Epidermal melanocyte (primary cell): ENCODE results near the gene KSR1.
"Not testable (repeated sequence)": the region's sequence is repeated elsewhere in the genome, so short reads cannot be mapped to it uniquely, and the experiment has no call there.

Experiments used
- DNase-seq: peaks from one replicate; pipeline ENCODE4 v3.0.0; 2011; ENCODE audit warnings: low spot score; ENCODE audit not compliant: insufficient read length

Gene KSR1

DNA sequence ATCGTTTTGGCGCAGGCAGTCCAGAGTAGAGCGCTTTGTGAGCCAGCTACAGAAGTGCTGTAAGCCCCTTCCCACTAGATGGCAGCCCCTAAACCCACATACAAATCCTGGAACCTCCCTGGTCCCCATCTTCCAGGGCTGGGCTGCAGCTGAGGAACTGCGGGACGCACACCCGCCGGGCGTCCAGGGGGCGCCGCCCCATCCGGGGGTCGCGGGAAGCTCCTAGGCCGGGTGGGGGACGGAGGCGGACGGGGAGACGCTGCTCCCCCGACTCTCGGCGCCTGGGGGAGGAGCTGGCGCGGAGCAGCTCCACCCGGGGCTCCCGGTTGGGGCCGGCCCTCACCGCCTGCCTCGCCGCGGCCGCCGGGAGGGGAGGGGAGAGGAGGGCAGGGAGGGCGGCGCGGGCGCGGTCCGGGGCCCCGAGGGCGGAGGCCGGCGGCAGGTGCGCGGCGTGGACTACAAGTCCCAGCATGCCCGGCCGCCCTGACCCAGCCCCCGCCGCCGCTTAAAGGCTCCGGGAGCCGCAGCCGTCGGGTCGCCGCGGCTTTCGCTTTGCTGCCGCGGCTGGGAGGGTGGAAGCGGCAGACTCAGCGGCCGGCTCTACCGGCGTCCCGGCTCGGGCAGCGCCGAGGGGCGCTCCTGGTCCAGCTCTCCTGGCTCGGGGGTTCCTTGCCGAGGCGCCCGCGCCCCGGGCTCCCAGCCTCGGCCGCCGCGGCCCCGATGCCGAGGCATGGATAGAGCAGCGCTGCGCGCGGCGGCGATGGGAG is at the start of gene KSR1:
Gene KSR1, plus strand, starts transcription at position 535 of the 767 bp plus-strand sequence. Its CDS starts 196 bp downstream, at position 731.
- DNase-seq = peak; percentile 62

DNA sequence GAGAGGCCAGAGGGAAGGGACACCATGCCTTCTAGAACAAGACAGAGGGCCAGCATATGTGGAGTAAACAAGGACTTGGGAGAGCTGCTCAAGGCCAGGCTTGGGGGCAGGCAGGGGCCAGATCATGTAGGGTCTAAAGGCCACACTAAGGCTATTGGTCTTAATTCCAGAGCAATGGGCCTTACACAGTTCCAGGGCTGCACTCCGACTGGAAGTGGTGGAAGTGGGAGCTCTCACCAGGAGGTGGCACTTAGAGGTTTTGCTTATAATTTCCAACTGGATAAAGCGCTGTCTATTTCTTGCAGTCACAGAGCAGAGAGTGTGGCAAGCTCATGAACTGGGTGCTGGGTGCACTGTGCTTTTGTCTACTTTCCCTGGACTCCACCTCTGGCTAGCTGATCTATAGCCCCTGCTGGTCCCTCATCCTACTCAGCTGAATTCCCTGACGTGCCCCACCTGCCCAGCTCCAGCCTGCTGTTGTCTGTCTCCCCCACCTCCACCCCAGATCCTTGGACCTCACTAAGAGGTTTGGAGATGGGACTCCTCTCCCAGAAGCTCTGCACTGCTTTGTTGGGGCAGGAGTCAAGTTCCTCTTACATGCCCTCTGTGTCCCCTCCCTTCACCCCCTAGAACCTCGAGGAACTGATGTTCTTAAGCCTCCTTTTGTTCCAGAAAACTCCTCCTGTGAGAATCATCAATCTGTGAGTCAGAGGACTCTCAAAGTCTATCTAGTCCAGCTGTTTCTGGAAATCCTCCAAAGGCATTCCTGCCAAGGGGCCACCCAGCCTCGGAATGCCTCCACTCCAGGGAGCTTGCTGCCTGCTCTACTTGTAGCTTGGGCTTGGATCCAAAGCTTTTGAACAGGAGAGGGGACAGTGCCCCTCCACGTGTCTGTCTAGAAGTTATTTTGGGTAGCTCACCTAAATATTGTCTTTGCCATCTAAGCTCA is 48.1 kb upstream of the KSR1 start:
- peak; percentile 64 for DNase-seq

DNA sequence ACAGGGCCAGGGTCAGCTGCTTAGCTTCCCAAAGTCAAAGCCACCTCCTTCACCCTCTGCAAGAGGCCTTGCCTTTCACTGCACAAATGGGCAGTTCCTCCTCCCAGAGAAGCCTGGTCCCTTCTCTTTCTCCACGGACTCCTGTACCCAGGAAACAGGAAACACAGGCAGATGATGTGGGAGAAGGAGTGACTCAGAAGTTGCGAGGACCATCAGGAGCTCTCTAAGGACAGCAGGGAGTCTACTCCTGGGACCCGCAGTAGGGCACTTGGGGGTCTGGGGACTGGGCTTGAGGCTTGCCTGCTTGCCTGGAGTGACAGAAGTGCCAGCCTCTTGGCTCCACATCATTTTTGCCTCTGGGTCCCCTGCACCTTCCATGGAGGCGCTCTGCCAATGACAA is 47.4 kb upstream of the KSR1 start:
- no peak for DNase-seq

DNA sequence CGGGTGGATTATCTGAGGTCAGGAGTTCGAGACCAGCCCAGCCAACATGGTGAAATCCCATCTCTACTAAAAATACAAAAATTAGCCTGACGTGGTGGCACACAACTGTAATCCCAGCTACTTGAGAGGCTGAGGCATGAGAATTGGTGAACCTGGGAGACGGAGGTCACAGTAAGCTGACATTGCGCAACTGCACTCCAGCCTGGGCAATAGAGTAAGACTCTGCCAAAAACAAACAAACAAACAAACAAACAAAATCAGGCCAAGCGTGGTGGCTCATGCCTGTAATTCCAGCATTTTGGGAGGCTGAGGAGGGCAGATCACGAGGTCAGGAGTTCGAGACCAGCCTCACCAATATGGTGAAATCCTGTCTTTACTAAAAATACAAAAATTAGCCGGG is 44.1 kb upstream of the KSR1 start:
- not testable (repeated sequence) for DNase-seq

DNA sequence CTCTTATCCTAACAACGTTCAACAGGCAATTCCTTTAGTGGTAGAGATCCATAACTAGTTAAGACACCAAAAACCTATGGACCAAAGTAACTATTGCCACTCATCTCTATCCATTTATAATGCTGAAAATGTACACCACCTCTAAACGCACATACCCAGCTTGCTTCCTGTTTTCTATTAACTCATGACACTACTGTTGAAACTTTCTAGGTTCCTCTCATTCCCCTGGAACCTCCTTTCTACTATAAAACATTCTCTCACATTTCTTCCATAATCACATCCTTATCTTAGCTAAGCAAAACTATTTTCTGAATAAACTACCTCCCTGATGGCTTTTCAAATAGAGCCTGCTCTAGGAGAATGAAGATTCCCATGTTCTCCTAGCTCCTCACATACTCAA is 42.9 kb upstream of the KSR1 start:
- no peak for DNase-seq

DNA sequence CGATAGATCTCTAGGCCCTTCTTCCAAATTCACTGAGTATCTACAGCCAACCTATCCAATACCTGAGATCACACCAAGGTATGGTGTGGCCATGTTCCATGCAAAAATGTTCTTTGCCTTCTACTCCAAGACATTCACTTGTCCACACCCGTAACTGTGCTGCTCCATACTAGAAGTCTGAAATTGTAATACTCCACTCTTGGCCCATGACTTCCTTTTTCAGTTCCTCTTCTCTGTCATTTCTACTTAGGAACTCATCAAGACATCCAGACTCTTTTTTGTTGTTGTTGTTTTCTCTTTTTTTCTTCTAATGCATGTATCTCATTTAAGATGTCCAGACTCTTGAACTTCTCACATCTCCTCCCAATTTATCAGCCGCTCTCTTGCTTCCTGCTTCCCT is 42.5 kb upstream of the KSR1 start:
- no peak for DNase-seq

DNA sequence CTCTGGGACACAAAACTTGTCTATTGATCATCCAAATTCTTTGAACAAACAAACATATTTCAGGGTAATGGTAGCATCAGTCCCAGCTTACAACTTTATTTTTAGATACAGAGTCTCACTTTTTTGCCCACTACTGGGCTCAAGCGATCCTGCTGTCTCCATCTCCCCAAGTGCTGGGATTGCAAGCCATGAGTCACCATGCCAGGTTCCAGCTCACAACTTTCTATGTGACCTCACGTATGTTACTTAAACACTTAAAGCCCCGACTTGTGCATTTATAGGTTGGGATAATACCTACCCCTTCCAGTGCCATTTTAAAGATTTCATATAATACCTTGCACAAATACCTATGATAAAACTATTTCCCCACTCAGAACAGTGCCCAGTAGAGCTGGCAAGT is 42.0 kb upstream of the KSR1 start:
- no peak for DNase-seq

DNA sequence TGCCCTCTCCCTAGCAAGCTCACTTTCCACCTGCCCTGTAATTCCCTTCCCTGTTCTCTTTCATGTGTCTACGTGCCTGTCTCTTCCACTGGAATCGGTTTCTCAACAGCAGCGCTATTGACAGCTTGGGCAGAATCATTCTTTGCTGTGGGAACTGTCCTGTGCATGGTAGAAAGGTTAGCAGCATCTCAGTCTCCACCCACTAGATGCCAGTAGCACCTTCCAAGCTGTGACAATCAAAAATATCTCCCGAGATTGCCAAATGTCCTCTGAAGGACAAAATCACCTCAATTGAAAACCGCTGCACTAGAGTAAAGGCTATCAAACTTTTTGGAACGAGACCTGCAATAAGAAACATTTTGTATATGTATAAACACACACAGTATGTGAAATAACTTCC is 41.6 kb upstream of the KSR1 start:
- no peak for DNase-seq

DNA sequence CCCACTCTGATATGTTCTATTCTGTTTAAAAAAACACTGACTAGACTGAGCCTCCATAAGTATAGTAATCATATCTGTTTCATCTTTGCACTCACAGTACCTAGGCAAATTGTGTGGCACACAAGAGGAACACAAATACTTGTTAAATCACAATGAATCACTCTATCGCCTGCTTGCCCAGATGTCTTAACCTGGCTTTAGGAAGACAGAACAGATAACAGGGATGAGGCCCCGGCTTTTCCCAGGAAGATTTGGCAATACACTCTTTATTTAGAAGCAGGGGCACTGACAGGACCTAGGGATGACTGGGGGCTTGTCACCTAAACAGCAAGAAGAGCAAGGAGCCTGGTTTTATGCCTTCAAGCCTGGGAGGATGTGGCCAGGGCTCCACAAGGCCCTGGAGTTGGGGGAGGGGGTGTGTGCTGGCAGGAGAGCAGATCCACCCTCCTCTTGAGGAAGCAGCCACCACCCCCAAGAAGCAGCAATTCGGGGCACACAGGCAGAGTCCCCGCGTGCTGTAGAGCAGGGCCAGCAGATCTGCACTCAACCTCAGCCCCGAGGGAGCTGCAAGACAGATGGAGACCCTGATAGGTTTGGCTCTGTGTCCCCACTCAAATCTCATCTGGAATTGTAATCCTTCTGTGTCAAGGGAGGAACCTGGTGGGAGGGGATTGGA is 41.0 kb upstream of the KSR1 start:
- no peak for DNase-seq

DNA sequence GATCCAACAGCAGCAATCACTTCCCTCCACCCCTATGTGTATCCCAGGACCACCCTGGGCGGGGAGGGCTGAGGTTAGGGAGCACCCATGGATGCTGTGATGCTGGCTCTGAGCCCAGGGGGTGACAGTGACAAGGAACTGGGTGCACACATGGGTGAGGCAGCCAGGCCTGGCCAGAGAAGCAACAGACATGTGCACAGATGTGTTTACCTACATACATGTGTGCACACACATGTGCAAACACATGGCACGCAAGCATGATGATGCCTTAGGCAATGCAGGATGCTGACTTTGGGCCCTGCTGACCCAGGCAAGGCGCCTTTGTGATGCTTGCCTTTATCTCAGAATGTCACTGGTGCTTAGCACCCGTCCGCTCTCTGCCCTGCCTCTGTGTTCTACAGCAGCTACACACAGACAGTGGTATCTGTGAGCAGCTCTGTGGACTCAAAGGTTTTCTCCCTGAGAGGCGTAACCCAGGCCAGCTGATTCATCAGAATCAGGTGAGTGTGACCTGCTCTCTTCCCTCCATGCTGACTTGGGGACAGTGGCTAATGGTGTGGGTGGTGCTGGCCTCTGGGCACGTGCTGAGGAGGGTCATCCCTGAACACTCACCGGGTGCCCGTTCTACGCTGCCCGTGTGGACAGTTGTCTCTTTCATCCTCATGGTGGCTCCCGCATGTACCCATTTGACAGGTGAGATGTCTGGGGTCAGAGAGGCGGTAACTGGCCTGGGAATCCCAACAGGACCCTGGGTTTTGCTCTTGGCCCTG is 38.5 kb upstream of the KSR1 start:
- DNase-seq = no peak

DNA sequence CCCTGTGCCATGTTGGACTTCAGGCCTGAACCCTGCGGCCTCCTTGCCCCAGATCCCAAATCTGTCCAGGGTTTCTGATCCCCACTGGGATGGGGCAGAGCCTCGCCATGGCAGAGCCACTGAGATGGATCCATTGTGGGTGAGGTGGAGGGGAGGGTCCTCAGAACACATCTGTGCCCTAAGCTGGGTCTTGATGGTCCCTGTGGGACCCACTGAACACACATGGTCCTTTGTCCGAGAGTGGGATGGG is 38.0 kb upstream of the KSR1 start:
- DNase-seq = no peak

DNA sequence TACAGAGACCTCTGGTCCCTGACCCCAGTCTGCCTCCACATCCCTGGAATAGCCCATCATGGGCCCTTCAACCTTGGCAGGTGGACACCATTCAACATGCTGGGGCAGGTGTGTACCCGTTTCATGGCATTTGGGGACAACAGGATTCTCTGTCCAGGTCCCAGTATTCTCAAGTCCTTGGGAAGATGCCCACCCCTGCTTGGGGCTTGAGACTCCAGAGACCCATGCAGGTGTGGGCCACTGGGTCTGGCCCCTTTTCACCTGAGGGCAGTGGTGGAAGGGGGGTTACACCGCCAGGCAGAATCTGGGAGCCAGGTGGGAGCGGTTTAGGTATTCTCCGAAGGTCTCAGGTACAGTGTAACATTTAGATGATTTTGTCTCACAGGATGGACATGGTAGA is 37.1 kb upstream of the KSR1 start:
- no peak for DNase-seq

DNA sequence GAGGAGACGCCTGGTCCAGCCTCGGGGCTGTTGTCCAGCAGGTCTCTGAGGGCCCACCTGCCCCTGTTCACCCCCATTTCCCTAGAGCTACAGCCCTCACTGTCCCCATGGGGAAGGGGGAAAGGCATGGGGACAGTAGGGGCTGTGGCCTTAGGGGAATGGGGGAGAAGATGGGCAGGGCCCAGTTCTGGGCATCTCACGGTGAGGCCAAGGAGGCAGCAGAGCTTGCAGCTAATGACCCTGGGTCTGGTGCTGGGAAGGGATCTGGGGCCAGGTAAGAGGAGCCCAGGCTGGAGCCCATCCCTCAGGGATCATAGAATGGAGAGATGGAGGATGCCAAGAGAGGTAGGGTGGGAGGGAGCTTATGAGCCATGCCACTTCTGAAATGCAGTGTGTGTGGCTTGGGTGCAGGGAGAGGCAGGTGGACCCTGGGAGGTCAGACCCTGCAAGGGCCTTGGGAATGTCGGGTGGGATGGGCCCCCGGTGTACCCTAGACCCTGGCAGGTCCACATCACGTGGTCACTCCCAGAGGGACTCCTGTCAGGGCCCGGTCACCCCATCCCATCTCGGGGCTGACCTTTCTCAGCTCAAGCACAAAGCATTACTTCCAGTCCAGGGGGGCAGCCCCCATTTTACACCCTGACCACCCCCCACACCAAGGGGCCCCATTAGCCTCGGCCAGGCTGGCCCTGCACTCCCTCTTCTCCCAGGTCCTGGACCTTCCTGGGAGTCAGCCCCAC is 35.9 kb upstream of the KSR1 start:
- DNase-seq = no peak

DNA sequence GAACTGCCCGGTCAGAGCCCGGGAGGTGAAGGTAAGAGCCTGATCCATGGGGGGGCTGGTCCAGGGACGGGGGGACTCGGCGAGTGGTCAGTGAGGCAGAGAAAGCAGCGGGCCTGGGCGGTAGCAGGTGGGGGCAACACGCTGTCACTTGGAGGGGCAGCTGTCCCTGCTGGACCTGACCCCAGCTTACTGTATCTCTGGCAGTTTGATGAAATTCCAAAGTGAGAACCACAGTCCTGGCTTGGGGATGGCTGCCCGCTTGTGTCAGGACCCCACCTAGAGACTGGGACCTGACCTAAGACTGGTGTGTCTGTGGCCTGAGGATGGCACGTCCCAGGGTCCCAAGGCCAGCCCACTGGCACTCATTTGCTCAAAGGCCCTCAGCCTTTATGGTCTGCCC is 35.1 kb upstream of the KSR1 start:
- no peak for DNase-seq

DNA sequence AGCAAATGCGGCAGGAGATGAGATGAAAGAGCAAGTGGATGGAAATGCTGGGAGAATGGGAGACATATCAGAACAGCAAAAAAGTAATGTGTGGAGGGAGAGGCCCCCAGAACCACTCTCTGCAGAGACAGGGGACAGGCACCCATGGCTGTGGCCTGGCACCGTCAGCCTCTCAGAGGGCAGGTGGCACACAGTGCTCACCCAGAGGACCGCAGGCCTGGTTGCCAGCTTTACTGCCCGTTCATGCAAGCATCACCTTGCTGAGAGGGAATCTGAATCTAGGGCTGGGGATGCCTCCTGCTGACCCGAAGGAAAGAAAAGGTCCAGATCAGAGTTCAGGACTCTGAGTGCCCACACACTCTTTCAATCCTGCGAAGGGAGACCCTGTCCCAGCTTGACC is 34.6 kb upstream of the KSR1 start:
- not testable (repeated sequence) for DNase-seq

DNA sequence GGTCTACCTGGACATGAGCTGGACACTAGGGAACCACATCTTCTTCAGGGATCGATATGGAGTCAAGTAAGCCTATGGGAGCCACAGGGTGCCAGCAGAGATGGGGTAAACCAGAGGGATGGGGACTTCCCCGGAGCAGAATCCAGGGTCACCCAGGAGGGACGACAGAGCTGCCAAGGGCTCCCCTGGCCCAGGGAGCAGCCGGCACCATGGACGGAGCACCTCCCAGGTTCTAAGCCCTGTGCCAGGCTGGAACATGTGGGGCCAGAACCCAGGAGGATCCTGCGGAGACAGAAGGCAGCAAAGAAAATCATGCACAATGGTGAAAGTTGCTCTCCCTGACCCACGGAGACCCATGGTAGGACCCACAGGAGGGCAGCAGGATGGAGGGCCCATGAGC is 33.6 kb upstream of the KSR1 start:
- DNase-seq = no peak

DNA sequence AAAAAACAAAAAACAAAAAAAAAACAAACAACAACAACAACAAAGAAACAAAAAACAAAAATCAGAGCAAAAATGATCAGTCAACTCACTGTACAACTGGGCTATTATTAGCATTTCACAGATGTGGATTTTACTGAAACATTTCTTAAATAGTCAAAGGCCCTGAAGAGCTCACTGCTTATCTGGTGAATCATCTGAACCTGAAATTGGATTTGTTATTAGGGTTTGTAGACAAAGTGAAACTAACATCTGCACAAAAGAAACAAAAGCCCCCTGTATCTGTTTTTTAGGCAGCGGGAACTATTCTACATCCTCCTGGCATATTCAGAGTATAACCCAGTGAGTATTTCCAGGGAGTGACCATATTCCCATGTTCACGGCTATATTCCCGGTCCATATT is 32.6 kb upstream of the KSR1 start:
- no peak for DNase-seq

DNA sequence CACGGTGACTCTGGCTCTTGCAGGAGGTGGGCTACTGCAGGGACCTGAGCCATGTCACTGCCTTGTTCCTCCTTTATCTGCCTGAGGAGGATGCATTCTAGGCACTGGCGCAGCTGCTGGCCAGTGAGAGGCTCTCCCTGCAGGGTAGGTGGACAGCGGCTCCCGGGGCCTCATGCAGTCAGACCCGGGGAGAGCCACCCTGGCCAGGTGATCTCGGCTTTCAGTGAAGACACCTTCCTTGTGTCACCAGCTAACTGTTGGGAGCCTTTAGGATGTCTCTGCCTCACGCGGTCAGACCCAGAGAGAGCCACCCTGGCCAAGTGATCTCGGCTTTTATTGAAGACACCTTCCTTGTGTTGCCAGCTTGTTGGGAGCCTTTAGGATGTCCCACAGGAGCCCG is 31.7 kb upstream of the KSR1 start:
- no peak for DNase-seq

DNA sequence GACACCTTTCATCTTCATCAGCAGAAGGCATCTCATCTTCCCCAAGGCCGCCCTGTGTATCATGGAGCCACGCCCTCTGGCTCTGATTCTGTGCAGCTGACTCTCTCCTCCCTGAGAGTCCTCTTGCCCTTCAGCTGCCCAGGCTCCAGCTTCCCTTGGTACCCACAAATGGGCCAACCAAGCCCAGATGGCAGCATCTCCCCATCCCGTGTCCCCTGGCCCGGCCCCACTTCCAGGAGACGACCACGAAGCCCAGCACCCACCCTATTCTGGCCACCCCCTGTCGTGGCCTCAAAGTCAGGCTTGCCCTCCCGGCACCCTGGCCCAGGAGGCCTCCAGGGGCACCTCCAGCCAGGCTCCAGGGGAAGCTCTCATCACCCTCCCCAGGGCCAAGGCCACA is 31.3 kb upstream of the KSR1 start:
- DNase-seq = no peak

DNA sequence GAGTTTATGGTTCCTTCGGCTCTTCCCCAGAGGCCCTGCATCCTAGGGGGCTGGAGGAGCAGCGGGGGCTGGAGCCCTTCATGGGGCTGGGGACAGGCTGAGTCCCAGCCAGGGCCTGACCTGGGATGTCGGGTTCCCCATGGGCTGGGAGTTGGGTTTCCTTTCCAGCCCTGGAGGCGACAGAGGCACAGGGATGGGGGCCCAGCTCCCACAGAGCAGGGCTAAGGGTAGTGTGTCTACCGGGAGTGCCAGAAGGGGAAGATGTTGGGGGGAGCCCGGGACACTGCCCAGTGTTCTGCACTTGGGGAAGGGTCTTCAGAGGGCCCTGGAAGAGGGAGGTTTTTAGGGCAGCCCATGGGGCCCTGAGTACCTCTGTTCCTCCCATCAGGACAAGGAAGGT is 30.7 kb upstream of the KSR1 start:
- DNase-seq = not testable (repeated sequence)

DNA sequence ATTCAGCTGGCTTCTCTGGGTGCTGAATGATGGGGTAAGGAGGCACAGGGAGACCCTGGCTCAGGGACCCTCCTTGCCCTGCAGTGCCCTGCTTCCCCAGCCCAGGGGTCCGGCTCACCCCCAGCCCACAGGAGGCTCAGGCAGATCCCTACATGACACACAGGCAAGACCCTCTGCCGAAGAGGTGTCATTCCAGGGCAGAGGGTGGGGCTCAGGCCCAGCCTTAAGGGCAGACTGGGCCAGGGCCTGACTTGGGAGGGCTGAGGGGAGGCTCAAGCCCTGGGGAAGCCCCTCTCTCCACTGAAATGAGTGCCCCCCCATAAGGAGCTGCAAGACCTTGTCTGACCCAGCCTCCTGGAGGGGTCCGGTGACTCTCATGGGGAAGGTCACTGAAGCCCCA is 30.3 kb upstream of the KSR1 start:
- DNase-seq = no peak
